CD14-positive monocyte (primary cell): ENCODE measurements around the gene NOL8. TPM values are rescaled to one million over a fixed set of nuclear protein-coding genes. Genes with fewer than 3 reads are reported as not detected.

ENCODE experiments used
- DNase-seq, 3 donors: peaks; one replicate each; pipeline ENCODE4 v3.0.0-alpha.2; 2011 to 2022
- H2AFZ ChIP-seq: 2 replicates; pipeline ENCODE4 v1.6.0; 2012; ENCODE audit warnings: mild to moderate bottlenecking, low read depth, low read length, inconsistent platforms; ENCODE audit not compliant: insufficient read depth, poor library complexity, severe bottlenecking
- H3K27ac ChIP-seq, 2 donors: 1 replicate in 1 of 2; 2 replicates in 1 of 2; pipeline ENCODE4 v1.5.1; 2012 to 2013; ENCODE audit warnings: low read length in 2 of 2, control low read depth in 1 of 2, inconsistent platforms in 1 of 2, low read depth in 1 of 2, mild to moderate bottlenecking in 1 of 2
- H3K27me3 ChIP-seq, 2 donors: one replicate each; pipeline versions ENCODE4 v1.6.0 to v1.6.1; 2011 to 2013; ENCODE audit warnings: low read length in 2 of 2; ENCODE audit not compliant: control insufficient read depth in 2 of 2, insufficient read depth in 2 of 2
- H3K36me3 ChIP-seq, 2 donors: replicated peaks in 1 of 2; 1 replicate in 1 of 2; 2 replicates in 1 of 2; pipeline versions ENCODE4 v1.5.1 to v1.6.1; 2012 to 2013; ENCODE audit warnings: low read length in 2 of 2, control low read depth in 1 of 2, inconsistent platforms in 1 of 2, mild to moderate bottlenecking in 1 of 2; ENCODE audit not compliant: insufficient read depth in 2 of 2, control insufficient read depth in 1 of 2
- H3K4me1 ChIP-seq, 2 donors: 1 replicate in 1 of 2; 2 replicates in 1 of 2; pipeline versions ENCODE4 v1.5.1 to v1.6.1; 2012 to 2013; ENCODE audit warnings: low read length in 2 of 2, control low read depth in 1 of 2, inconsistent platforms in 1 of 2, mild to moderate bottlenecking in 1 of 2, moderate library complexity in 1 of 2; ENCODE audit not compliant: insufficient read depth in 2 of 2, control insufficient read depth in 1 of 2
- H3K4me2 ChIP-seq: replicated peaks from 2 replicates; pipeline ENCODE3; 2012; ENCODE audit warnings: low read length, moderate library complexity, mild to moderate bottlenecking; ENCODE audit not compliant: poor library complexity, severe bottlenecking; ENCODE audit errors: extremely low read depth
- H3K4me3 ChIP-seq, 3 experiments: fragments of 200-600 bp in 1 of 3; sonication (generic) in 1 of 3; replicated peaks in 1 of 3; 1 replicate in 2 of 3; 2 replicates in 1 of 3; pipeline ENCODE4 v1.5.1; 2011 to 2013; ENCODE audit warnings: low read length in 3 of 3, mild to moderate bottlenecking in 3 of 3, control low read depth in 2 of 3, low read depth in 2 of 3, inconsistent platforms in 1 of 3, moderate library complexity in 1 of 3
- H3K79me2 ChIP-seq: 2 replicates; pipeline ENCODE4 v1.6.0; 2012; ENCODE audit warnings: mild to moderate bottlenecking, control low read depth, inconsistent platforms, low read length, moderate library complexity; ENCODE audit not compliant: insufficient read depth
- H3K9ac ChIP-seq: 2 replicates; pipeline ENCODE4 v1.6.0; 2017; ENCODE audit warnings: low read length, mild to moderate bottlenecking; ENCODE audit not compliant: insufficient read depth, poor library complexity, severe bottlenecking
- H3K9me3 ChIP-seq, 2 donors: replicated peaks in 1 of 2; 1 replicate in 1 of 2; 2 replicates in 1 of 2; pipeline versions ENCODE4 v1.5.1 to v1.6.1; 2012 to 2013; ENCODE audit warnings: low read length in 2 of 2, control low read depth in 1 of 2; ENCODE audit not compliant: control insufficient read depth in 1 of 2, insufficient read depth in 1 of 2
- H4K20me1 ChIP-seq: 2 replicates; pipeline ENCODE4 v1.6.0; 2012; ENCODE audit warnings: mild to moderate bottlenecking, low read length, control low read depth, moderate library complexity; ENCODE audit not compliant: insufficient read depth
- H3K27ac Mint-ChIP-seq, 7 donors: one replicate each; pipeline ENCODE4 v1.8.0; 2020; ENCODE audit warnings: mild to moderate bottlenecking in 7 of 7, mixed read lengths in 7 of 7, moderate library complexity in 6 of 7, inconsistent platforms in 2 of 7
- H3K27me3 Mint-ChIP-seq, 3 donors: one replicate each; pipeline ENCODE4 v1.8.0; 2021 to 2022; ENCODE audit warnings: low read depth in 3 of 3, mild to moderate bottlenecking in 3 of 3, mixed read lengths in 3 of 3, moderate library complexity in 3 of 3, inconsistent platforms in 1 of 3
- H3K36me3 Mint-ChIP-seq, 2 donors: one replicate each; pipeline ENCODE4 v1.8.0; 2020; ENCODE audit warnings: mixed read lengths in 2 of 2, inconsistent platforms in 1 of 2, mild to moderate bottlenecking in 1 of 2
- H3K4me1 Mint-ChIP-seq: one replicate; pipeline ENCODE4 v1.8.0; 2020; ENCODE audit warnings: mild to moderate bottlenecking, mixed read lengths
- H3K4me3 Mint-ChIP-seq, 2 donors: one replicate each; pipeline ENCODE4 v1.8.0; 2020; ENCODE audit warnings: mild to moderate bottlenecking in 2 of 2, mixed read lengths in 2 of 2, moderate library complexity in 1 of 2
- H3K9me3 Mint-ChIP-seq, 7 donors: one replicate each; pipeline ENCODE4 v1.8.0; 2020 to 2022; ENCODE audit warnings: mixed read lengths in 7 of 7, mild to moderate bottlenecking in 6 of 7, moderate library complexity in 6 of 7, inconsistent platforms in 2 of 7
- CTCF ChIP-seq: fragments of 200-600 bp; IDR thresholded peaks from one replicate; pipeline ENCODE4 v1.8.0; 2022; ENCODE audit warnings: antibody characterized with exemption, mild to moderate bottlenecking
- WGBS: methylation state at CpG from one replicate; pipeline ENCODE4 v1.1.5; 2013; ENCODE audit warnings: missing lambda C conversion rate; ENCODE audit not compliant: insufficient coverage; 5-methylcytosine and 5-hydroxymethylcytosine counted together
- intact Hi-C, 2 donors: fragments of 100-400 bp; cut with micrococcal nuclease; formaldehyde crosslinking; loops; one replicate each; pipeline versions ENCODE4 v1.15.0 to v1.15.1; 2023
- polyA plus RNA-seq, 3 donors: library from polyadenylated mRNA; depleted of rRNA in 1 of 3; unstranded in 2 of 3; stranded (reverse) in 1 of 3; fragments of 300-500 nt in 2 of 3; fragments of >200 nt in 1 of 3; fragmentation: Illumina TruSeq in 2 of 3; gene quantifications; 1 replicate in 2 of 3; 2 replicates in 1 of 3; pipeline ENCODE4 v1.2.3, GENCODE V29; 2012 to 2021

Gene NOL8
- polyA plus RNA-seq, 3 donors, result 2.9 to 22.0 (median 8.8) TPM

- no peaks in the 10 kb centered on the region for H3K27me3 ChIP-seq
- intact Hi-C loops, result no loop called here
- H3K36me3 ChIP-seq, result peaks cover 0 to 12% of the 10 kb centered on the region in 2 donors
- no peak overlapping the region for H3K4me3 ChIP-seq
- H3K27ac Mint-ChIP-seq, result no peak overlapping the region
- no peak for TF ChIP-seq CTCF
- no peak for DNase-seq
- no peaks in the 10 kb centered on the region for H3K9me3 ChIP-seq
- H4K20me1 ChIP-seq, result no peaks in the 10 kb centered on the region
- no peak overlapping the region for H3K4me3 Mint-ChIP-seq
- no peak overlapping the region for H3K27ac ChIP-seq
- H3K9me3 Mint-ChIP-seq, result peaks cover 0 to 5% (median 2%) of the 10 kb centered on the region in 7 donors
- H3K36me3 Mint-ChIP-seq, result peaks cover 28 to 29% of the 10 kb centered on the region in 2 donors
- H3K79me2 ChIP-seq, result no peaks in the 10 kb centered on the region
- H3K27me3 Mint-ChIP-seq, result no peaks in the 10 kb centered on the region
- H3K4me2 ChIP-seq, result no peak overlapping the region
- H3K9ac ChIP-seq, result no peak overlapping the region
- H3K4me1 ChIP-seq, result no peaks in the 10 kb centered on the region
- no peak overlapping the region for H2AFZ ChIP-seq
- H3K4me1 Mint-ChIP-seq, result no peaks in the 10 kb centered on the region
Observed at GRCh38 chr9:92345582-92345981, 20.4 kb upstream of the NOL8 start.

- Mint-ChIP-seq H3K27me3 (no peaks in the 10 kb centered on the region), H3K27ac (no peak overlapping the region), H3K4me3 (no peak overlapping the region), H3K36me3 (peaks cover 28 to 41% of the 10 kb centered on the region in 2 donors), H3K9me3 (peaks cover 0 to 6% (median 2%) of the 10 kb centered on the region in 7 donors), H3K4me1 (no peaks in the 10 kb centered on the region)
- DNase-seq, result no peak
- WGBS, result no CpG with 5 or more reads among the region's 1 CpG
- Histone ChIP-seq H3K4me2 (no peak overlapping the region), H3K4me1 (no peaks in the 10 kb centered on the region), H3K36me3 (peaks cover 0 to 37% of the 10 kb centered on the region in 2 donors), H3K27ac (no peak overlapping the region), H3K9ac (no peak overlapping the region), H2AFZ (no peak overlapping the region), H4K20me1 (no peaks in the 10 kb centered on the region), H3K27me3 (no peaks in the 10 kb centered on the region), H3K79me2 (no peaks in the 10 kb centered on the region), H3K9me3 (no peaks in the 10 kb centered on the region), H3K4me3 (no peak overlapping the region)
- TF ChIP-seq CTCF, result no peak
- intact Hi-C loops, result no loop called here
Observed at GRCh38 chr9:92342825-92343488, 17.8 kb upstream of the NOL8 start.
